ENCODE results near the gene VEGFD. TPM values are rescaled to one million over a fixed set of nuclear protein-coding genes. Genes with fewer than 3 reads are reported as not detected.
"Not testable (repeated sequence)": the region's sequence is repeated elsewhere in the genome, so short reads cannot be mapped to it uniquely, and the experiment has no call there.

Gene VEGFD
- total and polyA plus RNA-seq, 2 donors (not counting 1 experiment from before 2014, with no cell fraction given): 2.0 to 7.9 TPM

DNA sequence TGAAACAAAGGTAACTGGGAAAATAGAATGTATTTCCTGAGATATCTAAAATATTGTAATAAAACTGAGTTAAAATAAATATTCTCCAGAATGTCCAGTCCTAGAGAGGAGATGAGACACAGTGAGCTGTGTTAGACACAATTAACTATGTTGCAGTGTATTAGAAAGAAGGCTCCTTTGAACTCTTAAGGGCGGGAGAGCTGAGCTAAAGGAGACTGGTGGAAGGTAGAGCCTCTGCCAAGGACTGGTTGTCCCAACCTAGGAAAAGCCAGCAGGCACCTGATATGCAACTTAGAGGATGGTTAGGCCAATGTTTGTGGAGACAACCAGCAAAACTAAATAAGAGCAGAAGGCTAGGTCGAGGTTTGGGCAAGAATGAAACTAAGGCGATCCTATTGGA is 73.1 kb downstream of the VEGFD start:
- TF ChIP-seq EZH2 (IDR thresholded peaks at IDR 0.05; ENCODE audit: low read length, missing control alignments): no peak
- TF ChIP-seq, protein P1, sequence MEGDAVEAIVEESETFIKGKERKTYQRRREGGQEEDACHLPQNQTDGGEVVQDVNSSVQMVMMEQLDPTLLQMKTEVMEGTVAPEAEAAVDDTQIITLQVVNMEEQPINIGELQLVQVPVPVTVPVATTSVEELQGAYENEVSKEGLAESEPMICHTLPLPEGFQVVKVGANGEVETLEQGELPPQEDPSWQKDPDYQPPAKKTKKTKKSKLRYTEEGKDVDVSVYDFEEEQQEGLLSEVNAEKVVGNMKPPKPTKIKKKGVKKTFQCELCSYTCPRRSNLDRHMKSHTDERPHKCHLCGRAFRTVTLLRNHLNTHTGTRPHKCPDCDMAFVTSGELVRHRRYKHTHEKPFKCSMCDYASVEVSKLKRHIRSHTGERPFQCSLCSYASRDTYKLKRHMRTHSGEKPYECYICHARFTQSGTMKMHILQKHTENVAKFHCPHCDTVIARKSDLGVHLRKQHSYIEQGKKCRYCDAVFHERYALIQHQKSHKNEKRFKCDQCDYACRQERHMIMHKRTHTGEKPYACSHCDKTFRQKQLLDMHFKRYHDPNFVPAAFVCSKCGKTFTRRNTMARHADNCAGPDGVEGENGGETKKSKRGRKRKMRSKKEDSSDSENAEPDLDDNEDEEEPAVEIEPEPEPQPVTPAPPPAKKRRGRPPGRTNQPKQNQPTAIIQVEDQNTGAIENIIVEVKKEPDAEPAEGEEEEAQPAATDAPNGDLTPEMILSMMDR (conservative IDR thresholded peaks at IDR 0.05 in 1 of 2, IDR thresholded peaks at IDR 0.05 in 1 of 2; ENCODE audit: low read depth in 1 of 2, low read length in 2 of 2): no peak
- H3K9me3 ChIP-seq (ENCODE audit: control insufficient read depth, insufficient read depth, low read depth, low read length): no peaks in the 10 kb centered on the region
- H3K4me1 ChIP-seq (ENCODE audit: control insufficient read depth, extremely low read depth, insufficient read depth, low read length): no peaks in the 10 kb centered on the region
- H3K9ac ChIP-seq (ENCODE audit: insufficient read depth, low read length): no peak overlapping the region
- no peak overlapping the region for H3K4me2 ChIP-seq (ENCODE audit: extremely low read depth, insufficient read depth, low read length)
- H3K79me2 ChIP-seq (ENCODE audit: control insufficient read depth, insufficient read depth, low read length): no peaks in the 10 kb centered on the region
- no peak overlapping the region for H3K27ac ChIP-seq (ENCODE audit: insufficient read depth, low read length)
- H3K4me3 ChIP-seq (replicated peaks in 1 of 4; ENCODE audit: control extremely low read depth in 1 of 4, insufficient read depth in 1 of 4, low read depth in 3 of 4, low read length in 4 of 4): no peak overlapping the region
- no peaks in the 10 kb centered on the region for H3K36me3 ChIP-seq (ENCODE audit: control insufficient read depth, insufficient read depth, low read length)
- no peaks in the 10 kb centered on the region for H3K27me3 ChIP-seq (ENCODE audit: control insufficient read depth, insufficient read depth, low read length)
- H4K20me1 ChIP-seq (ENCODE audit: control insufficient read depth, extremely low read depth, insufficient read depth, low read length): no peaks in the 10 kb centered on the region
- no peak overlapping the region for H2AFZ ChIP-seq (ENCODE audit: low read length)
- no peak for DNase-seq (ENCODE audit: low read depth in 2 of 2)

DNA sequence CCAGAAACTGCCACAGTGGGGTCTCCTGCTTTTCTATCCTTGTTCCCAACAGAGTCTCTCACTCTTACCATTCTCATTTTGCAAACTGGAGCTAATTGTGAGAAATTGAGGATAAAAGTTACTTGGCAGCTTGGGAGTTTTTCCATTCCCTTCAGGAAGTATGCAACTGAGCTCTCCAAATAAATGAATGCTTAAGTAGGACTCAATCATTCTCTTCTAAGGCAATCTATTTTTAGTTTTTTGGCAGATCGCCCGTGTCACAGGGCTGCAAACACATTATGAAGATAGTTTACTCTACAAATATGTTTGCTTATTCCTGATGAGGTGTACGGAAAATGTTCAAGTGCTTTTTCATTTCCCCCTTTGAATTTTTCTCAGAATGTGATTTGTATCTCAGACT is 74.1 kb downstream of the VEGFD start:
- H3K36me3 ChIP-seq (ENCODE audit: control insufficient read depth, insufficient read depth, low read length): no peaks in the 10 kb centered on the region
- no peak overlapping the region for H3K9ac ChIP-seq (ENCODE audit: insufficient read depth, low read length)
- TF ChIP-seq, protein P1 (conservative IDR thresholded peaks at IDR 0.05 in 1 of 2, IDR thresholded peaks at IDR 0.05 in 1 of 2; ENCODE audit: low read depth in 1 of 2, low read length in 2 of 2): no peak
- TF ChIP-seq EZH2 (IDR thresholded peaks at IDR 0.05; ENCODE audit: low read length, missing control alignments): no peak
- no peaks in the 10 kb centered on the region for H3K27me3 ChIP-seq (ENCODE audit: control insufficient read depth, insufficient read depth, low read length)
- H2AFZ ChIP-seq (ENCODE audit: low read length): no peak overlapping the region
- DNase-seq (ENCODE audit: low read depth in 2 of 2): peak; percentile 13 to 50
- H3K9me3 ChIP-seq (ENCODE audit: control insufficient read depth, insufficient read depth, low read depth, low read length): no peaks in the 10 kb centered on the region
- no peak overlapping the region for H3K27ac ChIP-seq (ENCODE audit: insufficient read depth, low read length)
- no peaks in the 10 kb centered on the region for H3K4me1 ChIP-seq (ENCODE audit: control insufficient read depth, extremely low read depth, insufficient read depth, low read length)
- H3K4me3 ChIP-seq (replicated peaks in 1 of 4; ENCODE audit: control extremely low read depth in 1 of 4, insufficient read depth in 1 of 4, low read depth in 3 of 4, low read length in 4 of 4): no peak overlapping the region
- H4K20me1 ChIP-seq (ENCODE audit: control insufficient read depth, extremely low read depth, insufficient read depth, low read length): no peaks in the 10 kb centered on the region
- H3K79me2 ChIP-seq (ENCODE audit: control insufficient read depth, insufficient read depth, low read length): no peaks in the 10 kb centered on the region
- no peak overlapping the region for H3K4me2 ChIP-seq (ENCODE audit: extremely low read depth, insufficient read depth, low read length)

DNA sequence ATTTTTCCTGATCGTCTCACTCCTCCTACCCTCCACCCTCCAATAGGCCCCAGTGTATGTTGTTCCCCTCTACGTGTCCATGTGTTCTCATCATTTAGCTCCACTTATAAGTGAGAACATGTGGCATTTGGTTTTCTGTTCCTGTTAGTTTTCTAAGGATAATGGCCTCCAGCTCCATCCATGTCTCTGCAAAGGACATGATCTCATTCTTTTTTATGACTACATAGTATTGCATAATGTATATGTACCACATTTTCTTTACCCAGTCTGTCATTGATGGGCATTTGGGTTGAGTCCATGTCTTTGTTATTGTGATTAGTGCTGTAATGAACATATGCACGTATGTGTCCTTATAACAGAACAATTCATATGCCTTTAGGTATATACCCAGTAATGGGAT is 78.3 kb downstream of the VEGFD start:
- H3K9ac ChIP-seq (ENCODE audit: insufficient read depth, low read length); DNase-seq (ENCODE audit: low read depth in 2 of 2); H4K20me1 ChIP-seq (ENCODE audit: control insufficient read depth, extremely low read depth, insufficient read depth, low read length); H3K4me3 ChIP-seq (replicated peaks in 1 of 4; ENCODE audit: control extremely low read depth in 1 of 4, insufficient read depth in 1 of 4, low read depth in 3 of 4, low read length in 4 of 4); H3K27me3 ChIP-seq (ENCODE audit: control insufficient read depth, insufficient read depth, low read length); H3K79me2 ChIP-seq (ENCODE audit: control insufficient read depth, insufficient read depth, low read length); H3K4me2 ChIP-seq (ENCODE audit: extremely low read depth, insufficient read depth, low read length); H3K36me3 ChIP-seq (ENCODE audit: control insufficient read depth, insufficient read depth, low read length); H3K9me3 ChIP-seq (ENCODE audit: control insufficient read depth, insufficient read depth, low read depth, low read length); H2AFZ ChIP-seq (ENCODE audit: low read length); H3K4me1 ChIP-seq (ENCODE audit: control insufficient read depth, extremely low read depth, insufficient read depth, low read length); H3K27ac ChIP-seq (ENCODE audit: insufficient read depth, low read length): not testable (repeated sequence)
